Stimulated activated CD4-positive, alpha-beta T cell treated with anti-CD3 and anti-CD28 coated beads, TNF-alpha, amount 100 ng/mL, for 4 hours (primary cell): ENCODE measurements around the gene PHF12.

Source experiments
- DNase-seq, 3 experiments: peaks; one replicate each; pipeline ENCODE4 v3.0.0-alpha.2; 2020; ENCODE audit warnings: low read depth in 3 of 3

Gene PHF12

DNA sequence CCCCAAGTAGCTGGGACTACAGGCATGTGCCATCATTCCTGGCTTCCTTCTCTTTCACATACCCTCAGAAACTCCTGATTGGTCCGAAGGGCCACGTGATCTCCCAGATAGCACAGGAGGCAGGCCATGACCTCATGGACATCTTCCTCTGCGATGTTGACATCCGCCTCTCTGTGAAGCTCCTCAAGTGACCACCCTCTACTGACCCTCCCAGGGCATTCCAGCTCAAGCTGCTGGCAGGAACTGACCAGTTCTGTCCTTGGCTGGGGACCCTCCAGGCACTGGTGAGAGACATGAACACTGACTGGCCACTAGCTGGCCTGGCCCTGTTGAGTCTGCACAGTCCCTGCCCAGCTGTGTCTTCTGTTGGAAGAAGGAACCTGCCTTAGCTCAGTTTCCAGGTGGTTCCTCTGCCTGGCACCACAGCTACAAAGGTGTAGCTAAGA lies 90.9 kb downstream of the PHF12 start:
- DNase-seq, result no peak

DNA sequence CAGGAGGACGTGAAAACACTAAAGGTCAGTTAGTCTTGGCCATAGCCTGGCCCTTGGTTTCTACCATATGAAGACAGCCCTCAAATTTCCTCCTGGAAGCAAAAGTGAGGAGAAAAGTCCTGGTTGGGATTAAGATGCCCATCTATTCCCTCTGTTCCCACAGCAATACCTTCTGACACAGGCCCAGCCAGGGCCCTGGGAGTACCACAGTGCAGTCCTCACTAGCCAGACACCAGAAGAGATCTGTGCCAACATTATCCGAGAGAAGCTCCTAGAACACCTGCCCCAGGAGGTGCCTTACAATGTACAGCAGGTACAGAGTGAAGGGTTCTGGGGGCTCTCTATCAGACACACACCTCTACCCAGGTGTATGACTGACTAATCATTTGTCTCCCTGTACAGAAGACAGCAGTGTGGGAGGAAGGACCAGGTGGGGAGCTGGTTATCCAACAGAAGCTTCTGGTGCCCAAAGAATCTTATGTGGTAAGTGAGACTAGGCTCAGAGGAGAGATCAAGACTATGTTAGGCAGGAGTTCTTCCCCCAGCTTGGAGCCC lies 92.4 kb downstream of the PHF12 start:
- no peak for DNase-seq

DNA sequence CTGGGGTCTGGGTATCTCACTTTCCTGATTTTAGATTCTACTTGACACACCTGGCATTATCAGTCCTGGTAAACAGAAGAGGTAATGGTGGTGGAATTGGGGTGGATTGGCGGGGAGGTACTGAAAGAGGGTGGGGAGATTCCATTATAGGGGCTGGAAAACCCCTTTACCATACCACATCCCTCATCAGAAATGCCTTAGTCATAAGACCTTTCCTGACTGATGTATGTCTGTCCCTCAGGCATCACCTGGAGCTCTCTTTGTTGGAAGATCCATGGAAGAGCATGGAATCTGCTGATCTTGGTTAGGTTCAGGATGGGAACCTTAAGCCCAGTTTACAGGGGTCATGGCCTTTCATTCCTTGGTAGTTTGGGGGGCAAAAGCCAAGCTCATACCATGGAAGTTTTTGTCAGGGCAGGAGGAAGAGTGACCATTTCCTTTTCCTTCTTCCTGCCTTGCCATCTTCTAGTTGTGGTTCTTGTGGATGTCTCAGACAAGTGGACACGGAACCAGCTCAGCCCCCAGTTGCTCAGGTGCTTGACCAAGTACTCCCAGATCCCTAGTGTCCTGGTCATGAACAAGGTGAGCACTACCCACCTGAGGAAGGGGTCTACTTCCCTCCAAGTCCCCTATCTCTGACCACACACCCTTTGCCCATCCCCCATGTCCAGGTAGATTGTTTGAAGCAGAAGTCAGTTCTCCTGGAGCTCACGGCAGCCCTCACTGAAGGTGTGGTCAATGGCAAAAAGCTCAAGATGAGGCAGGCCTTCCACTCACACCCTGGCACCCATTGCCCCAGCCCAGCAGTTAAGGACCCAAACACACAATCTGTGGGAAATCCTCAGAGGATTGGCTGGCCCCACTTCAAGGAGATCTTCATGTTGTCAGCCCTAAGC lies 93.2 kb downstream of the PHF12 start:
- no peak for DNase-seq

DNA sequence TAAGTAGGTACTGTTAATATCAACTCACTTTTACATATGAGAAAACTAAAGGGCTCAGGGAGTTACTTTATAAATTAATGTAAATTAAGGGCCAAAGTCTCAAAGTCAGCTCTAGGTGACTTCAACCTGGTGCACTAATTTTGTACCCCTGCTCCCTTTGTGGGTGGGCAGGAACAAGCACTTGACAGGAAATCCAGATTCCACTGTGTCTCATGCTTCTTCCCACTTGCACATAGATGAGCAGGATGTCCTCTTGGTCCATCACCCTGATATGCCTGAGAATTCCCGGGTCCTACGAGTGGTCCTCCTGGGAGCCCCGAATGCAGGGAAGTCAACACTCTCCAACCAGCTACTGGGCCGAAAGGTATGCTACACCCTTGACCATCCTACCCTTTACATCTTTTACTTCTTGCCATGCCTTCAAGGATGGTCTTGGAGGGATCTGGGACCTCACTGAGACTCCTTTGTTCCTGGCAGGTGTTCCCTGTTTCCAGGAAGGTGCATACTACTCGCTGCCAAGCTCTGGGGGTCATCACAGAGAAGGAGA lies 95.2 kb downstream of the PHF12 start:
- DNase-seq, result no peak

DNA sequence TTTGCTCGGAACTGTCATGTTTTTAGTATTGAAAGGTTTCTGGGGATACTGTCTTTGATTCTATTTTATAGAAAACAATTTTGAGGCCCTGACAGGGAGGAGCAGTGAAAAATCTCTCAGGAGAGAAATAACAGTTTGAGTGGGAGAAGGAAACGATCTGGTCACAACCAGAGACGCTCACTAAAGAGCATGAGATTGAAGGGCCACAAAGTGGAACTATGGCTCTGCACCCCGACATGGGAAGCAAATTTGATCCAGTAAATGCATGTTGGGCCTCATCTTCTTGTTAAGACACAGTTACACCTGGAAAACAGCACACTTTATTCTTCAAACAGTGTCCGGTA lies 96.0 kb downstream of the PHF12 start:
- no peak for DNase-seq
